ENCODE data around the gene FOXA1. TPM values are rescaled to one million over a fixed set of nuclear protein-coding genes. Genes with fewer than 3 reads are reported as not detected.

FOXA1 gene
- total and polyA plus RNA-seq, 2 of the 8 experiments (the other 6 are each of a cell fraction or from before 2014, with no cell fraction given), result 0.08 to 0.20 TPM

DNA sequence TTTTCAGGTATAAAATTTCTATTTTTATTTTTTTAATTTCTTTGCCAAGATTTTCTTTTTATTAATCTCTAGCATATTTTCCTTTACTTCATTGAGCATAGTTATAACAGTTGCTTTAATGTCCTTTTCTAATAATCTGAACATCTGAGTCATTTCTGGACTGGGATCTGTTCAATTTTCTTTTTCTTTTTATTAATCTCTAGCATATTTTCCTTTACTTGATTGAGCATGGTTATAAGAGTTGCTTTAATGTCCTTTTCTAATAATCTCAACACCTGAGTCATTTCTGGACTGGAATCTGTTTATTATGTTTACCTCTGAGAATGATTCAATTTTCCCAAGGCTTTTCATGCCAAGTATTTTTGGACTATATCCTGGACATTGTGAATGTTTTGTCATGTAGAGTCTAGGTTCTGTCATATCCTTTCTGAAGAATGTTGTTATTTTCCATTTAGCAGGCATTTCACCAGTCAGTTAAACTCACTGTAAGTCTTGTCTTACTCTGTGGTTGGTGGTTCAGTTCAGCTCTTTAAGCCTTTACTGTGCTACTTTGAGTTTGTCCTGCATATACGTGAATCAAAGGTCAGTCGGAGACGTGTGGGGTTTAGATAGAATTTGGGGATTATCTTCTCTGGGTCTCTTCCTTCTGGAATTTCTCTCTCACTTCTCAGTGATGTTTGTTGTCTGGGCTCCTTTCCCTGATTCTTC is 20.7 kb upstream of the FOXA1 start:
- Histone ChIP-seq H4K20me1 (replicated peaks in 1 of 2; ENCODE audit: control insufficient read depth in 1 of 2, insufficient read depth in 2 of 2, low read length in 2 of 2) (no peaks in the 10 kb centered on the region), H3K79me2 (ENCODE audit: control insufficient read depth in 1 of 2, insufficient read depth in 2 of 2, low read length in 2 of 2) (no peaks in the 10 kb centered on the region), H3K79me1 (ENCODE audit: low read depth, low read length) (no peaks in the 10 kb centered on the region), H2AK5ac (ENCODE audit: low read depth, low read length) (no peak overlapping the region), H3K18ac (ENCODE audit: extremely low read depth, low read length) (no peak overlapping the region), H2BK20ac (ENCODE audit: low read length) (no peak overlapping the region), H3K4ac (replicated peaks; ENCODE audit: insufficient read length, low read depth, low read length) (no peak overlapping the region), H3K27ac (ENCODE audit: low read depth, low read length) (no peak overlapping the region), H3K23ac (ENCODE audit: insufficient read length) (no peak overlapping the region), H3K56ac (replicated peaks; ENCODE audit: insufficient read length, low read depth, low read length) (no peak overlapping the region), H2BK5ac (ENCODE audit: low read depth, low read length) (no peak overlapping the region), H3K36me3 (ENCODE audit: control insufficient read depth in 2 of 4, insufficient read depth in 4 of 4, low read length in 3 of 4) (no peaks in the 10 kb centered on the region), H4K5ac (ENCODE audit: insufficient read length, low read depth, low read length) (no peak overlapping the region), H4K8ac (ENCODE audit: extremely low read depth, insufficient read depth, low read length) (no peak overlapping the region), H3K23me2 (ENCODE audit: low read depth, low read length) (no peaks in the 10 kb centered on the region), H3K4me1 (replicated peaks in 1 of 4; ENCODE audit: control insufficient read depth in 3 of 4, insufficient read depth in 4 of 4, low read length in 3 of 4) (no peaks in the 10 kb centered on the region), H2BK12ac (ENCODE audit: low read depth, low read length) (no peak overlapping the region), H3K9me3 (ENCODE audit: insufficient read depth in 2 of 2, low read depth in 1 of 2, low read length in 1 of 2) (peaks cover 13 to 15% of the 10 kb centered on the region in 2 experiments), H3K14ac (ENCODE audit: insufficient read length) (no peak overlapping the region), H3K9ac (replicated peaks in 1 of 4; ENCODE audit: extremely low read depth in 1 of 4, low read depth in 3 of 4, low read length in 3 of 4) (no peak overlapping the region), H2BK15ac (ENCODE audit: low read length) (no peak overlapping the region), H2BK120ac (replicated peaks; ENCODE audit: low read depth, low read length) (no peak overlapping the region), H2AFZ (ENCODE audit: low read length) (no peak overlapping the region), H3K4me2 (ENCODE audit: insufficient read depth in 1 of 2, low read depth in 2 of 2, low read length in 2 of 2) (no peak overlapping the region), H4K91ac (replicated peaks; ENCODE audit: insufficient read length, low read length) (no peak overlapping the region), H3K27me3 (replicated peaks in 1 of 4; ENCODE audit: control insufficient read depth in 3 of 4, extremely low read depth in 1 of 4, insufficient read depth in 3 of 4, low read length in 3 of 4) (peaks cover 0 to 6% (median 3%) of the 10 kb centered on the region in 4 experiments; a peak in 5 of 7 replicates), H3K4me3 (ENCODE audit: extremely low read depth in 1 of 4, insufficient read depth in 2 of 4, low read depth in 3 of 4, low read length in 4 of 4) (no peak overlapping the region)
- 94% methylated on average over 3 of the region's 3 CpGs; no CpG with 5 or more reads in 1 of the 2 experiments for whole genome bisulfite sequencing, 2 experiments (ENCODE audit: extremely low coverage in 1 of 2, insufficient coverage in 1 of 2, insufficient read length in 1 of 2, insufficient replicate concordance in 2 of 2, low coverage in 1 of 2, low lambda C conversion rate in 2 of 2, missing lambda C conversion rate in 1 of 2)
- FAIRE-seq (no peak), DNase-seq (ENCODE audit: low read depth in 1 of 2, low spot score in 2 of 2) (no peak)
- ChIA-PET POLR2A (ENCODE audit: partially characterized antibody) (interaction anchor here (0.7 kb wide), 1 partner anchor 271 kb away, joined by 4 read pairs; no protein-coding TSS in a partner anchor), CTCF (ENCODE audit: partially characterized antibody) (no interaction called here)
- no peak for TF ChIP-seq MAFK (IDR thresholded peaks at IDR 0.05; ENCODE audit: low read depth, low read length)
- no peak for TF ChIP-seq HDAC6 (IDR thresholded peaks at IDR 0.05; ENCODE audit: low read depth, low read length)
- no peak for TF ChIP-seq KDM4A (IDR thresholded peaks at IDR 0.05; ENCODE audit: low read depth, low read length, severe bottlenecking)
- TF ChIP-seq BCL11A (IDR thresholded peaks at IDR 0.05; ENCODE audit: low read depth in 2 of 2, low read length in 2 of 2), result no peak
- TF ChIP-seq MAX (IDR thresholded peaks at IDR 0.05), result no peak
- no peak for TF ChIP-seq NRF1 (IDR thresholded peaks at IDR 0.05; ENCODE audit: low read depth, low read length)
- no peak for TF ChIP-seq SRF (IDR thresholded peaks at IDR 0.05; ENCODE audit: low read depth, low read length)
- TF ChIP-seq CBX5 (IDR thresholded peaks at IDR 0.05; ENCODE audit: low read depth, low read length), result no peak
- no peak for TF ChIP-seq CHD2 (IDR thresholded peaks at IDR 0.05; ENCODE audit: low read length)
- TF ChIP-seq, protein P1, sequence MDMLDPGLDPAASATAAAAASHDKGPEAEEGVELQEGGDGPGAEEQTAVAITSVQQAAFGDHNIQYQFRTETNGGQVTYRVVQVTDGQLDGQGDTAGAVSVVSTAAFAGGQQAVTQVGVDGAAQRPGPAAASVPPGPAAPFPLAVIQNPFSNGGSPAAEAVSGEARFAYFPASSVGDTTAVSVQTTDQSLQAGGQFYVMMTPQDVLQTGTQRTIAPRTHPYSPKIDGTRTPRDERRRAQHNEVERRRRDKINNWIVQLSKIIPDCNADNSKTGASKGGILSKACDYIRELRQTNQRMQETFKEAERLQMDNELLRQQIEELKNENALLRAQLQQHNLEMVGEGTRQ (IDR thresholded peaks at IDR 0.05; ENCODE audit: low read length), result no peak
- no peak for TF ChIP-seq CEBPB (IDR thresholded peaks at IDR 0.05; ENCODE audit: low read depth, low read length)
- no peak for TF ChIP-seq CBX8 (IDR thresholded peaks at IDR 0.05; ENCODE audit: borderline replicate concordance, low read depth, low read length)
